Vein endothelial cell (primary cell): Measurements from ENCODE around the gene SMIM13. TPM values are rescaled to one million over a fixed set of nuclear protein-coding genes. Genes with fewer than 3 reads are reported as not detected.

ENCODE experiments used
- small RNA-seq: library from RNA; depleted of rRNA; stranded (forward); fragments of <200 nt; gene quantifications from one replicate; pipeline ENCODE3, GENCODE V24; 2012
- total RNA-seq: library from RNA; depleted of rRNA; stranded (reverse); fragments of >200 nt; gene quantifications from 2 replicates; pipeline ENCODE4 v1.2.3, GENCODE V29; 2012

The SMIM13 gene
- 14.4 and 17.4 TPM in 2 replicates for total RNA-seq

DNA sequence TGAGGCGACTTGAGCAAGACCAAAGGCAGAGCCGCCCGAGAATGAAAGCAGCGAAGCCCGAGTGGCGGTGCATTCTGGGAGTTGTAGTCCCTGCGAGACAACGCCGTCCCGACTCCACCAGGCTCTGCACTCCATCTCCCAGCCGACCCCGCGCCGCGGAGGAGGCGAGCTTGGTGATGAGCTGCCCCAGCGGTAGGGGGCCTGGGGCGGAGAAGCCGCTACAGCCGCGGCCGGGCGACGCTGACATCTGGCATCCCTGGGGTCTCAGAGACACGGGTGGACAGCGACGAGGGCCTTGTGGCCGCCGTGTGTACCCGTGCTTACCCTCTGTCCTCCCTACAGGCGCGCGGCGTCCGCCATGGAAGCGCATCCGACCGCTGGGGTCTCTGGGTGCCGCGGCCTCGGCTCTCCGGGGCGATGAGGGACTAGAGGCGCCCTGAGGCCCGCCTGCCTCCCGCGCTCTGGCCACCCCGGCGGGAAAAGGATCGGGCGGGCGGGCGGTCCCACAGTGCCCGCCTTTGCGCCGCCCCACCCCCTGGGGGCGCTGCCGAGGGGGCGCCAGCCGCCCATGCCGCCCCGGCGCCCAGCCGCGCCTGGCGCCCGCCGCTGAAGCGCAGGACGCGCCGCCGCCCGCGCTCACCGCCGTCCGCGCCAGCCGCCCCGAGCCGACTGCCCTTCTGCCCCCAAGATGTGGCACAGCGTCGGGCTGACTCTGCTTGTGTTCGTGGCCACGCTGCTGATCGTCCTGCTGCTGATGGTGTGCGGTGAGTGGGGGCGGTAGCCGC is at the start of gene SMIM13:
TSS of gene SMIM13 (plus strand) at position 209 of the 785 bp plus-strand sequence. CDS start at position 689, 480 bp downstream.

GRCh38 chr6:11043961-11044711 is 49.5 kb upstream of the SMIM13 start, which contains the start of gene ELOVL2:
ELOVL2 (minus strand) TSS chr6:11044305; CDS start chr6:11044230, 75 bp downstream.

GRCh38 chr6:11110921-11111768 is 17.5 kb downstream of the SMIM13 start, which contains the start of gene ERVFRD-1:
ERVFRD-1 (minus strand) TSS chr6:11111725; CDS start chr6:11105310, 6,415 bp downstream.

Small RNA genes within 50 kb of the gene (small RNA-seq; reads per million reads assigned to genes)
- not detected for gene AL136139.1

Other genes with a start within 250 kb of the SMIM13 start
- not detected in 2 replicates for gene GCM2, start 211.8 kb upstream of the SMIM13 start, total RNA-seq
- not detected in 2 replicates for gene SYCP2L, start 206.8 kb upstream of the SMIM13 start, total RNA-seq
- gene ELOVL2, start 49.5 kb upstream of the SMIM13 start, total RNA-seq = not detected in 2 replicates
- not detected in 2 replicates for gene ERVFRD-1, start 17.9 kb downstream of the SMIM13 start, total RNA-seq
- gene NEDD9, start 138.8 kb downstream of the SMIM13 start, total RNA-seq = 87.1 and 118 TPM in 2 replicates